GM21381 (cell line): ENCODE measurements around the gene CNIH1.
"Not testable (repeated sequence)": the region's sequence is repeated elsewhere in the genome, so short reads cannot be mapped to it uniquely, and the experiment has no call there.

Source experiments
- ATAC-seq: cut with Tn5 transposase; IDR thresholded peaks from one replicate; pipeline ENCODE4 v1.9.1; 2021; ENCODE audit warnings: mild to moderate bottlenecking, moderate library complexity; ENCODE audit not compliant: unreplicated experiment

The CNIH1 gene

GRCh38 chr14:54385556-54385955 lies 55.6 kb downstream of the CNIH1 start:
- ATAC-seq = no peak

- ATAC-seq = no peak
These were observed 57.3 kb downstream of the CNIH1 start for GRCh38 chr14:54383835-54384234.

- ATAC-seq = no peak
These were observed 59.4 kb downstream of the CNIH1 start for GRCh38 chr14:54381821-54382220.

- not testable (repeated sequence) for ATAC-seq
These were observed 60.6 kb downstream of the CNIH1 start for GRCh38 chr14:54380558-54380957.

- ATAC-seq = not testable (repeated sequence)
These were observed 62.3 kb downstream of the CNIH1 start for GRCh38 chr14:54378893-54379292.

GRCh38 chr14:54377501-54377900 lies 63.7 kb downstream of the CNIH1 start:
- no peak for ATAC-seq

GRCh38 chr14:54374117-54374884 lies 66.9 kb downstream of the CNIH1 start:
- ATAC-seq = no peak
